ENCODE results near the gene FUT8. TPM values are rescaled to one million over a fixed set of nuclear protein-coding genes. Genes with fewer than 3 reads are reported as not detected.
A peak's percentile ranks its signal among the peaks of the same experiment; 100 is the strongest.

FUT8 gene
- total and polyA plus RNA-seq, 2 of the 8 experiments (the other 6 are each of a cell fraction or from before 2014, with no cell fraction given) = 10.5 to 25.1 TPM

DNA sequence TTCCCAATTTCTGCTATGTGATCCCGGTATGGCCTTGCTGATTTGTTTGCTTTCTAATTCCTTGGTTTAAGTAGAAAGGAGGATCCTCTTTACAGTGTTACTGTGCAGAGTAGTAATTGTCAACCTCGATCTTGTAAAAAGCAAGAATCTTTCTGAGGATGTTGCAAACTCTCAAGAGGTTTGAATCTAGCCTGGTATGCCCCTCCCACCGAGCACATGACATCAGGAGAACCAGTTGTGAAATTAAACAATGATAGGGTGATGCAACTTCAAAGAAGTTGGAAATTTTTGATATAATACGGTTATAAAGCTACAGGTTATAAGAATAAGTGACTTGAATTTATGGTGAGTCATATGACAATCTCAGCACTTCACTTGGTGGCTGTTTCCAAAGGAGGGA lies 35.0 kb upstream of the FUT8 start:
- Histone ChIP-seq H3K4ac (replicated peaks; ENCODE audit: insufficient read length, low read depth, low read length) (no peak overlapping the region), H2BK15ac (ENCODE audit: low read length) (no peak overlapping the region), H2BK12ac (ENCODE audit: low read depth, low read length) (no peak overlapping the region), H3K4me2 (ENCODE audit: insufficient read depth in 1 of 2, low read depth in 2 of 2, low read length in 2 of 2) (no peak overlapping the region), H2BK20ac (ENCODE audit: low read length) (no peak overlapping the region), H3K27ac (ENCODE audit: low read depth, low read length) (no peak overlapping the region), H3K56ac (replicated peaks; ENCODE audit: insufficient read length, low read depth, low read length) (no peak overlapping the region), H4K5ac (ENCODE audit: insufficient read length, low read depth, low read length) (no peak overlapping the region), H4K8ac (ENCODE audit: extremely low read depth, insufficient read depth, low read length) (no peak overlapping the region), H3K18ac (ENCODE audit: extremely low read depth, low read length) (no peak overlapping the region), H3K27me3 (replicated peaks in 1 of 4; ENCODE audit: control insufficient read depth in 3 of 4, extremely low read depth in 1 of 4, insufficient read depth in 3 of 4, low read length in 3 of 4) (no peaks in the 10 kb centered on the region), H3K79me1 (ENCODE audit: low read depth, low read length) (no peaks in the 10 kb centered on the region), H2AK5ac (ENCODE audit: low read depth, low read length) (no peak overlapping the region), H3K9me3 (ENCODE audit: insufficient read depth in 2 of 2, low read depth in 1 of 2, low read length in 1 of 2) (no peaks in the 10 kb centered on the region), H3K4me3 (ENCODE audit: extremely low read depth in 1 of 4, insufficient read depth in 2 of 4, low read depth in 3 of 4, low read length in 4 of 4) (no peak overlapping the region), H4K20me1 (replicated peaks in 1 of 2; ENCODE audit: control insufficient read depth in 1 of 2, insufficient read depth in 2 of 2, low read length in 2 of 2) (no peaks in the 10 kb centered on the region), H3K23me2 (ENCODE audit: low read depth, low read length) (no peaks in the 10 kb centered on the region), H2BK5ac (ENCODE audit: low read depth, low read length) (no peak overlapping the region), H3K79me2 (ENCODE audit: control insufficient read depth in 1 of 2, insufficient read depth in 2 of 2, low read length in 2 of 2) (no peaks in the 10 kb centered on the region), H4K91ac (replicated peaks; ENCODE audit: insufficient read length, low read length) (no peak overlapping the region), H3K23ac (ENCODE audit: insufficient read length) (no peak overlapping the region), H3K14ac (ENCODE audit: insufficient read length) (no peak overlapping the region), H2BK120ac (replicated peaks; ENCODE audit: low read depth, low read length) (no peak overlapping the region), H3K4me1 (replicated peaks in 1 of 4; ENCODE audit: control insufficient read depth in 3 of 4, insufficient read depth in 4 of 4, low read length in 3 of 4) (no peaks in the 10 kb centered on the region), H3K36me3 (ENCODE audit: control insufficient read depth in 2 of 4, insufficient read depth in 4 of 4, low read length in 3 of 4) (no peaks in the 10 kb centered on the region), H2AFZ (ENCODE audit: low read length) (peak overlapping the region; percentile 70; the same call in 1 of the 2 replicates), H3K9ac (replicated peaks in 1 of 4; ENCODE audit: extremely low read depth in 1 of 4, low read depth in 3 of 4, low read length in 3 of 4) (no peak overlapping the region)
- DNase-seq (ENCODE audit: low read depth in 1 of 2, low spot score in 2 of 2) (no peak), FAIRE-seq (no peak)
- peak; percentile 46; the same call in 1 of the 2 replicates for TF ChIP-seq CEBPB (IDR thresholded peaks at IDR 0.05; ENCODE audit: low read depth, low read length)
- no peak for TF ChIP-seq EZH2 (IDR thresholded peaks at IDR 0.05; ENCODE audit: low read depth, low read length, severe bottlenecking)
- 90% methylated on average over 4 of the region's 4 CpGs; no CpG with 5 or more reads in 1 of the 2 experiments for WGBS, 2 experiments (ENCODE audit: extremely low coverage in 1 of 2, insufficient coverage in 1 of 2, insufficient read length in 1 of 2, insufficient replicate concordance in 2 of 2, low coverage in 1 of 2, low lambda C conversion rate in 2 of 2, missing lambda C conversion rate in 1 of 2)
- ChIA-PET CTCF (ENCODE audit: partially characterized antibody) (interaction anchor here (0.6 kb wide), 1 partner anchor 958 kb away, joined by 3 read pairs; no protein-coding TSS in a partner anchor), POLR2A (ENCODE audit: partially characterized antibody) (no interaction called here)

Data from H1 (cell line).